Measurements from ENCODE around the gene CRY2.
A peak's percentile ranks its signal among the peaks of the same experiment; 100 is the strongest.
"Not testable (repeated sequence)": the region's sequence is repeated elsewhere in the genome, so short reads cannot be mapped to it uniquely, and the experiment has no call there.

Gene CRY2

DNA sequence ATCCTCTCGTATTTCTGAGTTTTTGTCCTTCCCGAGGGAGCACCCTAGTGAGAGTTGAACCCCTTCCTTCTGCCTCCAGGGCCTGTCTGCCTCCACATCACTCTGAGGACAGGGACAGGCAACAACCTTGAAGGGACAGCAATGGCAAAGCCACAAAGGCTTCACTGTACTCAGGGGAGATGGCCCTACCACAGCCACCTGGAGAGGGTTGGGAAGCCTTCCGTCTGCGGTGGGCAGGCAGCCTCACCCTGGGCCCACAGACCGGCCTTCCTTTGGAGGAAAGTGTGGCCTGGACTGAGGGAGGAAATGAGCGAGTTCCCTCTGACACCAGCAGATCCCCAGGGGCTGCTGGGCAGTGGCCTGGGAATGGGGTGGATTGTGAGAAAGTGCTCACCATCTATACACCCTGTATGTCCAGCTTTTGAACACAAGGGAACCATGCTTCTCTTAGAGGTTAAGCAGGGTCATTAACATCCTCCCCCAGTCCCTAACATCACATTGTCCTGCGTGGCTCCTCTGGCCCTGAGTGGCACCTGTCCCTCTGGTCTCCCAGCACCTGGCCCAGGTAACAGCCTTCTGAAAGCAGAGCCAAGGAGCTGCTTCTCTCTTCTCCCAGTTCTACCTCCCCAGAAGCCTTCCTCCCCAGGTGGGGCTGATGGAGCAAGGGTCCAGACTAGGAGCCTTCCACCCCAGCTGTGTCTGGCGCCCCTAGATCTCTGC is 35.5 kb upstream of the CRY2 start:
- DNase-seq: no peak

DNA sequence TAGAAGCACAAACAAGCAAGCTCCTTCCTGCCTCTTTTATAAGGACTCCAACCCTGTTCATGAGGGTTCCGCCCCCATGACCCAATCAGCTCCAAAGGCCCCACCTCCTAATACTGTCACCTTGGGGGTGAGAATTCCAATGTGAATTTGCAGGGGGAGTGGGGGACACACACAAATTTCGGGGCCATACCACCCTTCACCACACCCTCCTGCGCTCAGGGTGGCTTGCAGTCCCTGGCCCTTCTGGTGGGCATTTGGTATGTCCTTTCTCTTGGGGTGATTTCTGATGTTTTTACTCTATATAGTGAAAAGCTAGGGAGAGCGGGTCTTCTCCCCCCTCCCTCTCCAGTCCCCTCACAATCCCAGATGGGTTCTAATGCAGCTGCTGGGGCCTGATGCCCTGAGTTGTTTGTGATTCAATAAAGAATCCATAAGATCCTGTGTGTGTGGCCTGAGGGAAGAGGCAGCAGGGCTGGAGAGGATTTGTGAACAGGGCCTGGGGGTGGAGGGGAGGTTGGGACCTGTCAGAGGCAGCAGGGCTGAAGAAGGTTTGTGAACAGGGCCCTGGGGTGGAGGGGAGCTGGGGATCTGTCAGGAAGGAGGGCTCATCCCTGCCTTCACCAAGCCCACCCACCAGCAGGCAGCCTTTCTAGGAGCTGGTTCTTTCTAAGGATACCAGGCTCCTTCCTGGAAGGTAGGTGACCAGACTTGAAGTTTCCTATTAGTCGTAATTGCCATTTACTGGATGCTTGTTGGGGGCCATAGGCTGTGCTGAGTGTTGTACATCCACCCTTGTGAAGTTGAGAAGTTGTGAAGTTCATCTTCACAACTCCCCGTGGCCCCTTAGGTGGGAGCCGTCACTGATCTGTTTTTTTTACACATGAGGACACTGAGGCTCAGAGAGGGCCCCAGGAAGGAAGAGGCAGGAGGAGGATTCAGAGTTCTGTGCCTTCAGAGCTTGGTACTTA is 34.4 kb upstream of the CRY2 start:
- DNase-seq: no peak

DNA sequence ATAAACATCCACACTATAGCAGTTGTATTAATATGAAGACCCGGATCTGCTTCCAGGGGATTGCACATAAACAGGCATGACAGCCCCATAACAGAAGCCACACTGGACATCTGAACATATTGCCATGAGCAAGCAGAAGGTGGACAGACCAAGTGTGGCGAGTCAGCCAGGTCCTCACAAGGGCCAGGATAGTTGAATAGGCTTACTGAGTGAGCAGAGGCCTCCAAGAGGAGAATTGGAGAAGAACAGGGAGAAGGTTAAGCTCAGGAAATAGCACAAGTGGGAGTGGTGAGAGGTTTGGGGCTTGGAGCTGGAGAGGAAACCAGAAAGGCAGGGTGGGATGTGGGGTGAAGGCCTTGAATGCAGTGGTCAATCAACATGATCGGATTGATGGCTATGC is 31.5 kb upstream of the CRY2 start:
- no peak for DNase-seq

DNA sequence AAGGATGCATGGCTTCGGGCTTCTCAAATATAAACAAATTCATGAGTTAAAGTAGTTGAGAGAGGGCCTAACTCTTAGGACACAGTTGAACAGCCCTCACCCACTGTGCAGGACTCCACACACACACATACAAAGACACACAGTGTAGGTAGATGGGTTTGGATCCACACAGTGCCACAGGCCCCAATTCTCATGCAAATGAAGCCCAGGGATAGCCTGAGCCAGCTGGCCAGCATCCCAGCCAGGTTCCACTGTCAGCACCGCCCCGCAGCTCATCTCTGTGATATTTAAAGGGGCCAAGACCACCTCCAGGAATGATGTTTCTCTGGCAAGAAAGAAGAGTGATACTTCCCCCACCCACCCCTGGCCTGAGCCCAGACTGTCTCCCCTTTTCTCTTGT is 30.7 kb upstream of the CRY2 start:
- DNase-seq: no peak

DNA sequence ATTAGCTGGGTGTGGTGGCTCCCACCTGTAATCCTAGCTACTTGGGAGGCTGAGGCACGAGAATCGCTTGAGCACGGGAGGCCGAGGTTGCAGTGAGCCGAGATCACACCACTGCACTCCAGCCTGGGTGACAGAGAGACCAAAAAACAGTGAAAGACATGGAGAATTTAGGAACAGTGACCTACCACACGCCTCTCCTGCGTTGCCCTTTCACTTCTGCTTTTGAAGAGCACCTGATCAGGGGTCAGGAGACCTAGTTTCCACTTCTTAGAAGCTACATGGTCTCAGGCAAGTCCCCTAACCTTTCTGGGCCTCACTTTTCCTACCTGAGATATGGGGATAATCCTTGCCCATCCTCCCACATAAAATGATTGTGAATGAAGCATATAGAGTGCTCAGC is 30.1 kb upstream of the CRY2 start:
- no peak for DNase-seq

DNA sequence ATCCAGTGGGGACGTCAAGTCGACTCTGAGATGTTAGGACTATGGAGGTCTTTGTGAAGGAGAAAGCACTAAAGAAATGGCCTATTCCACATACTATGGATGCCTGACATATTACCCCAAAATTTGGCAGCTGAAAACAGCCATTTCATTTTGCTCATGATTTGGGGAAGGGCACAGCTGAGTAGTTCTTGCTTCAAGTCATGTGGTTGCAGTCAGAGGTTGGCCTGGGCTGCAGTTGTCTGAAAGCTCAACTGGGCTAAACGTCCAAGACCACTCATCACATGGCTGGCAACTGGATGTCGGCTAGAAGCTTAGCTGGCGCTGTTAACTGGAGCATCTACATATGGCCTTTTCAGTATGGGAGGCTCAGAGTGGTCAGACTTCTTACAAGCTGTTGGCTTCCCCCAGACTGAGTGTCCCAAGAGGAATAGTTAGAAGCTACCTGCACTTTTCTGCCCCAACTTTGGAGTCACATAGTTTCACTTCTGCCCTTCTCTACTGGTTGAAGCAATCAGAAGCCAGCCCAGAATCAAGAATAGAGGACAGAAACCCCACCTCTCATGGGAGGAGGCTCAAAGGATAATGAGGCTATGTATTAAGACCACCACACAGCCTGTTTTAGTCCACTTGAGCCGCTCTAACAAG is 28.2 kb upstream of the CRY2 start:
- DNase-seq: no peak

DNA sequence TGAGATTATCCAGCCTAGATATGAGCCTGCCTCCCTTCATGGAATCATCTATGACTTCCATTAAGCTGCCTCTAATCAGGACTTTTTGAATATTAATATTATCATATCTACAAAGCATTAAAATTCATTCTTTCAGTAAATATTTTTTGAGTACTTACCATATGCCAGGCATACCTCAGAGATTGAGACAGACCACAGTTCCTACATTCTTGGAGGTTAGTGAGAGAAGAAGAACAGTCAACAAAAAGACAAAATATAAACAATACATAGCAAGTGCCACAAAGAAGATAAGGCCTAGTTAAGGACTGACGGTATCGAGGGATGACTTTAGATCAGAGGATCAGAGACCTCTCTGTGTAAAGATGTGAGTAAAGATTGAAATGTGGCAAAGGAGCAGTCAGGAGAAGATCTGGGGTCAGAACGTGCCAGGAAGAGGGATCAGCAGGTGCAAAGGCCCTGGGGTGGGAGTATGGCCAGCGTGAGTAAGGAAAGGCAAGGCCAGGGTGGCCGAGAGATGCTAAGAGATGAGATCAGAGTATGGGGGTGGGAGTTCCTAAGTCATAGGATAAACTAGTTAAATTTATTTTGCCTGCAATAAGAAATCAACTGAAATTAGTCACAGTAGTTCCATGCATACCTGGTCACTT is 26.9 kb upstream of the CRY2 start:
- DNase-seq: no peak

DNA sequence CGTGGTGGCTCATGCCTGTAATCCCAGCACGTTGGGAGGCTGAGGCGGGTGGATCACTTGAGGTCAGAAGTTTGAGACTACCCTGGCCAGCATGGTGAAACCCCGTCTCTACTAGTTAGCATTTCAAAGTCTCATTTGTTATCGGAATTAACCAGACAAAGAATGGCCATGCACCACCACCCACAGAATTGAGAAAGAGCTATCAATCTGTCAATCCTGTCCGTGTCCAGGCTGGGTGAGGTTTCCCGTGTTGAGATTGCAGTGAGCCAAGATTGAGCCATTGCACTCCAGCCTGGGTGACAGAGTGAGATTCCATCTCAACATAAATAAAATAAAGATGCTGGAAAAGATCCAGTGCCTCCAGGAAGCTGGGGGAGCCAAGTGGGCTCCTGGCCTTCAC is 20.8 kb upstream of the CRY2 start:
- DNase-seq: not testable (repeated sequence)

DNA sequence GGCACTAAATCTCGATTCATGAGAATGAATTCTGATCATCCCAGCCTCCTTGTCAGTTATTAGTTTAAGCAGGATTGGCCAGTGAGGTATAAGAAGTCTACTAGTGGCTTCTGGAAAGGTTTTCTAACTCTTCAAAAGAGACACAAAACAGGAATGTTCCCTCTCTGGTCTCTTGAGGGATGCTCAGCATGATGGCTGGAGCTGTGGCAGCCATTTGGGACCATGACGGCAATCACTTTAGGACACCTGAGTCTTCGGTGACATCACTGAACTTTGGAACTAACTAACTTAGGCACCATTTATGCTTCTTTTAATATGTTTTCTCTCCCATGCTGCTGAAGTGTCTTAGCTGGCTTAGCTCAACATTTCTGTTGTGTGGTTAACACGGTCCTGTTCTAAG is 20.2 kb upstream of the CRY2 start:
- no peak for DNase-seq

DNA sequence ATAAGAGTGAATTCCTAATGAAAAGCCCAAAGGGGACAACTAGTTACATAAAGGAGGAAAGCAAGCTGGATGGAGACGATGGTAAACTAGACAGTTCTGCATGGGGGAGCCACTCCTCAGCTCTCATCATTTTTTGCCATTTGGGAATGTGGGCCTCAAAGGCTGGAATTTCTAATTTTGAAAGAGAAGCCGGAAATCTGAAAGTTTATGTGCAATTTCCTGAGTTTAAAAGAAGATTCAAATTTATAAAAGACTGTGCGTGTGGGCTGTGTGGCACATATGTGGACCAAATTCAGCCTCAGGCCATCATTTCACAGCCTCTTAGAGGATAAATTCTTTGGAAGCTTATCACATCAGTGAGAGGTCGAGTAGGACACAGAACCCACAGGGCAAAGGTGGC is 18.3 kb upstream of the CRY2 start:
- DNase-seq: no peak

DNA sequence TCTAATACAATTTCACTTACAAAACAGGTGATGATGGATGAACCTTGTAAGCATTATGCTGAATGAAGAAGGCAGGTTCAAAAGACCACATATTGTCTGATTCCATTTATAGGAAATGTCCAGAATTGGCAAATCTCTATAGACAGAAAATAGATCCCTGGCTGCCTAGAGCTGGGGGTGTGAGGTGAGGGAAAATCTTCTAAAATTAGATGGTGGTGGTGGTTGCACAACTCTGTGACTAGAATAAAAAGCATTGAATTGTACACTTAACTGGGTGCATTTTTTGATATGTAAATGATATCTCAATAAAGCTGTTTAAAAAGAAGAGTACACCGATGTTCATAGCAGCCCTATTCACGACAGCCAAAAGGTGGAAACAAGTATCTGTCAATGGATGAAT is 16.7 kb upstream of the CRY2 start:
- DNase-seq: no peak

DNA sequence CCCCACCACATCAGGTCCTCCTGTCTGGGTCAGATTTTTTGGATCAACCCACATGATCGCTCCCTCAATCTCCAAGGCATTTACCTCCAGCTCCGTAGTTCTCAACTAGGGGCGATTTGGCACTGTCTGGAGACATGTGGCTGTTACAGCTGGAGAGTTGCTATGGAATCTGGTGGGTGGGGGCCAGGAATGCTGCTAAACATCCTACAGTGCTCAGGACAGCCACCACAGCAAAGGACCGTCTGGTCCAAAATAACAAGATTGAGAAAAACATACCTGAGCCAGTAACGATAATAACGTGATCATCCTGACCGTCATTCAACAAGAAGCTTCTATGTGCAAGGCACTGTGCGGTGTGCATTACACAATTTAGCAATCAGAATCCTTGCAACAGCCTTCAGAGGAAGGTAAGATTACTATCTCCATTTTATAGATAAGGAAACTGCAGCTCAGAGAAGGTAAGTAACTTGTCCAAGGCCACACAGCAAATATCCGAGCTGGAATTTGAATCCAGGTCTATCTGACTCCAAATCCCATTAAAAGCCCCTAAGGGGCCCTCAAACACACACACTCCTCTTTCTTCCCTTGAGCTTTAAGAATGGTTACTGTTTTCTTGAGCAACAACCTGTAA is 14.3 kb upstream of the CRY2 start:
- DNase-seq: no peak

DNA sequence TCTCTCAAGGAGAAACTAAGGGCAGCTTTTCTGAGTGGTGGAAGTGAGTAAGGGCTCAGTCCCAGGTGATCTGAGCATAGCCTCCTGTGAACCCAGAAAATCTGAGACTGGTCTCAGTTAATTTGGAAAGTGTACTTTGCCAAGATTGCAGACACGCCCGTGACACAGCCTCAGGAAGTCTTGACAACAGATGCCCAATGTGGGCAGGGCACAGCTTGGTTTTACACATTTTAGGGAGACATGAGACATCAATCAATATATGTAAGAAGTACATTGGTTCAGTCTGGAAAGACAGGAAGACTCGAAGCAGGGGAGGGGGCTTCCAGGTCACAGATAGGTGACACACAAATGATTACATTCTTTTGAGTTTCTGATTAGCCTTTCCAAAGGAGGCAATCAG is 13.5 kb upstream of the CRY2 start:
- no peak for DNase-seq

DNA sequence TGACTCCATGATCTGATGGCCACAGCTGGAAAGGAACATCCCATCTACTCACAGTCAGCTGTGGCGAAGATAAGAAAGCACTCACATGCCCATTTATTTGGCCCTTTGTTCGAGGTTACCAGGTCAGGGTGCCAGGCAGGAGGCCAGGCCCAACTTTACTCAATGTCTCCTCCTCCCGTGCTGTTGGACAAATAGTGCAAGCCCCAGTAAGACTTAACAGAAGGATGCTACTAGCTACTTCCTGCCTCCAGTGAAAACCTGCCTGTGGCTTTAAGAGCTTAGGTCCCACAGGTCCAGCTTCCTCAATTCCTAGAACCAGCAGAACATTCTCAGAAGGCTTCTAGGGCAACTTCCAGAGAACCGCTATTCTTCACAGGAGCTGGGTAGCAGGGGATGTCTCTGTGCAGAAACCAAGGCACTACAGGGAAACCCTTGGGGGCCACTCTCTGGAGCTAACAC is 12.9 kb upstream of the CRY2 start:
- DNase-seq: peak in 1 of 2 donors; percentile 49

DNA sequence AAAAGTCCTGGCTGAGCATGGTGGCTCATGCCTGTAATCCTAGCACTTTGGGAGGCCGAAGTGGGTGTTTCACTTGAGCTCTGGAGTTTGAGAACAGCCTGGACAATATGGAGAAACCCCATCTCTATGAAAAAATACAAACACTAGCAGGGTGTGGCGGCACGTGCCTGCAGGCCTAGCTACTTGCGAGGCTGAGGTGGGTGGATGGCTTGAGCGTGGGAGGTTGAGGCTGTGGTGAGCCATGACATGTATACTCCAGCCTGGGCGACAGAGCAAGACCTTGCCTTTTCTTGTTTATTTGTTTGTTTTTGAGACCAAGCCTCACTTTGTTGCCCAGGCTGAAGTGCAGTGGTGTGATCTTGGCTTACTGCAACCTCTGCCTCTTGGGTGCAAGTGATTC is 8.1 kb upstream of the CRY2 start:
- no peak for DNase-seq

DNA sequence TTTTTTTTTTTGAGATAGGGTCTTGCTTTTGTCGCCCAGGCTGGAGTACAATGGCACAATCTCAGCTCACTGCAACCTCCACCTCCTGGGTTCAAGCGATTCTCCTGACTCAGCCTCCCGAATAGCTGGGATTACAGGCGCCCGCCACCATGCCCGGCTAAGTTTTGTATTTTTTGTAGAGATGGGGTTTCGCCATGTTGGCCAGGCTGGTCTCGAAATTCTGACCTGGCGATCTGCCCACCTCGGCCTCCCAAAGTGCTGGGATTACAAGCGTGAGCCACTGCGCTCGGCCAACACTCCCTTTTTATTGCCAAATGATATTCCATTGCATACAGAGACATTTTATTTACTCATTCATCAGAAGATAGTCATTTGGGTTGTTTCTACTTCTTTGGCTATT is 7.0 kb upstream of the CRY2 start:
- DNase-seq: not testable (repeated sequence)

DNA sequence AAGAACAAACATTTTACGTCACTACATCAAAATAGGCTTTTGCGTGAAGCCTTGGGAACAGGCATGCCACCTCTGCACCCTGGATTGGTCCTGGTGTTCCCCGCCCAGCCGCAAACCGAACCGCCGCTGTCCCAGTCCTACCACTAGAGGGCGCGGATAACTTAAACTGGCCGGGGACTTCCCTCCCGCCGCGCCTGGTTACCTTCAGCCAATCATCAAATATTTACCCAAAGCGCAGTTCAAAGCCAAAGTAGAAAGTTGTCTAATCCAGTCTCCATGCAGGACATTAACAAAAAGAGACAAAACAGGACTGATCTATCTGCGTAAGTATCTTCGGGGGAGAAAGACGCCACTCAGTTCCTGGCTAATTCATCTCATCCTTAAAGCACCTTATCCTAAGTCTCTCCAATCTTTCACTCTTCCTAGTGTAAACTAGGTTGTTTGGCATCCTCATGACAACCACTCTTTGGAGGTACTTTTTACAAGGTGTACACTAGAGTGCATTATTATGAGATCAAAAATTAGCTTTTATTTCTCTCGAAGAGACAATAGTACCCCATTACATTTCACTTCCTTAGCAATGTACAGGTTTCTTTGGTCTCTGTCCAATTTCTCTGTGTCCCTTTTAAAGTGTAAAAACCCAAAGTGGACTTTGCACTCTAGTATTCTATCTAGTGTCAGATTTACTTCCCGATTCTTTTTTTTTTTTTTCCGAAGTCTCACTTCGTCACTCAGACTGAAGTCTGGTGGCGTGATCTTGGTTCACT is 3.9 kb upstream of the CRY2 start:
- DNase-seq: peak; percentile 44 to 70

DNA sequence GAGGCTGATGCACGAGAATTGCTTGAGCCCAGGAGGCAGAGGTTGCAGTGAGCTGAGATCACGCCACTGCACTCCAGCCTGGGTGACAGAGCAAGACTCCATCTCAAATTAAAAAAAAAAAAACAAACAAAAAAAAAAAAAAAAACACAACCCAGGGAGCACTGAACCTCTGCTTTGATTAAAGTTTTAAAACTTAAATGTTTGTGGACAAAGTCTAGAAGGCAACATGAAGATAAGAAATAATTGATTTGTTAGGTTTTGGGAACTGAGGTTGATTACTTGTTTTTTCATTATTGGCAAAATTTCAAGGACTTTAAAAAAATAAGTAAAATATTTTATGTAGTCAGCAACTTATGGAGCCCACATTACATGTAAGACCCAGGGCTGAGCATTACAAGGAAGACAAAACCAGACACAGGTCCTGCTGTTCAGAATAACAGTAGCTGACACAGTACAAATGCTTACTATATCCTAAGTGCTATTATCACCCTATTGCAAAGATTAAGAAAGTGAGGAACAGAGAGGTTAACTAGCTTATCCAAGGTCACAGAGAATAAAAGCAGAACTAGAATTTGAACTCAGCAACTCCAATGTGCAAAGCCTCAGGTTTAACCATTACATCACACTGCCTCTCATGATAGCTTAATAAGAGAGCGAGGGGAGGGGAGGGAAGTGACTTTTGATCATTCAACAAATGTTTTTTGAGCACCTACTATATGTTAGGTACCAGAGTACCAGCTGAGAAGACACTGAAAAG is 2.3 kb upstream of the CRY2 start:
- no peak for DNase-seq

DNA sequence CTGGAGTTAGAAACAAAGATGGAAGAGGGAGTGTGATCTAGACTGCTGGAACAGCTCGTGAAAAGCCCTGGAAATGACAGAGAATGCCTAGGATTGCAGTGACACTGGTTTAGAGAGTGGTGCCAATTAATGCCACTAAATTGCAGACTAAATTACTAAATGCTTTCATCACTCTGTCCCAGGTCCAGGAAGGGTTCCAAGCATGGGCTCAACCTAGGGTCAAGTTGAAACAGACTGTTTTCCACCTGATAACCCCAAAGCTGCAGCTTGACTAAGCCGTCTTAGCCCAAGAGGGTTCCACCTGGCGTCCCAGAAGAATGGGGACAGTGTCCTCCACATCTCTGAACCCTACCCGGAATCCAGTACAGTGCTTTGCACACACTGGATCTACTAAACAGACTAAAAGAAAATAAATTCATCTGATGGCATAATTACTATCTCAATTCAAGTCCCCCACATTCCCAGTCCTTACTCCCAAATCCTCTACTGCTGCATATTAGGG is 1.1 kb upstream of the CRY2 start:
- DNase-seq: no peak

DNA sequence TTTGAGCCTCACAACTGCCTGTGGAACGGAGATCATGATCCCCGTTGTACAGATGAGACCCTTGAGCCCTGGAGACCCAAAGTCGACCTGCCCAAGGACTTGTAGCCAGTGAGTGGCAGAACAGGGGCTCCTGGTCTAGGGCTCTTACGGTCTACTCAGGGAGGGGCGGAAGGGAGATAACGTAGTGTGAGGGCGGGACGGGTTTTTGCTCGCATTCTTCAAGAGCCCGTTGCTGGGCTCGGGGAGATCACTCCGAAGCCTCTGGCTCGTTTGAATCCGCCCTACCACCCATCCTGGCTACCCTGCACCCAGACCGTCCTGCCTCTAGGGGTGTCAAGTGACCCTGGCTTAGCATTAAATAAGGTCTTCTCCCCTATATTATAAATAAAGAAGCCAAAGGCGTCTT is 639 bp downstream of the CRY2 start:
- DNase-seq: no peak

DNA sequence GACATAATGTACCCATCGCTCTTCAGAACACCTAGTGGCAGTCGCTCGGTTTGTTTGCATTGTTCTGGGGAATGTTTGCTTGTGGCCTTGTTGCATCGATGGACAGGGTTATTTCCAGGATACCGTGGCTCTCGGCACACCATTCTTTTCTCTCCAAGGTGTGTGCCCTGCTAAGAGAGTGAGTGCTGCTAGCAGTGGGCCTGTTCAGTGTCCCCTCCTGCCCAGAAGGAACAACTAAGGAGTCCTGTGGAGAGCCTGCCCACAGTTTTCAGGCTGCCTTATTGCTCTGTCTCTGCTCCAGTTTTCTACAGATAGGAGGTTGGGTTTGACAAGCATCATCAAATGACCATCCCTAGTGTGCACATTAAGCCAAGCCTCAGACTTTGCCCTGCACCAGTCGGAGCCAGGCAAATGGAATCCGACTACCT is 1.4 kb downstream of the CRY2 start:
- DNase-seq: no peak

All from bone marrow (tissue), 2 donors.